Loucy (cell line): ENCODE data around the gene RAD51B.

ENCODE experiments used
- H2AFZ ChIP-seq: fragments of 200-600 bp; sonication (generic); 2 replicates; pipeline ENCODE4 v1.6.0; 2016; ENCODE audit warnings: antibody characterized with exemption, mild to moderate bottlenecking, low read length, moderate library complexity
- H3F3A ChIP-seq: fragments of 200-600 bp; 2 replicates; pipeline ENCODE4 v1.6.0; 2016; ENCODE audit warnings: antibody characterized with exemption, low read depth, mild to moderate bottlenecking
- H3K27me3 ChIP-seq: fragments of 200-600 bp; sonication (generic); 2 replicates; pipeline ENCODE4 v1.6.1; 2014; ENCODE audit warnings: low read length, mild to moderate bottlenecking; ENCODE audit not compliant: insufficient read depth, poor library complexity, severe bottlenecking
- H3K36me3 ChIP-seq: fragments of 200-600 bp; sonication (generic); 2 replicates; pipeline ENCODE4 v1.6.1; 2016; ENCODE audit warnings: low read length; ENCODE audit not compliant: insufficient read depth
- H3K4me1 ChIP-seq: fragments of 200-600 bp; sonication (generic); 2 replicates; pipeline ENCODE4 v1.5.1; 2014; ENCODE audit warnings: low read length, mild to moderate bottlenecking; ENCODE audit not compliant: insufficient read depth, poor library complexity, severe bottlenecking
- H3K4me2 ChIP-seq: fragments of 200-600 bp; sonication (generic); 2 replicates; pipeline ENCODE4 v1.6.0; 2014; ENCODE audit warnings: antibody characterized with exemption, low read length, low read depth, mild to moderate bottlenecking; ENCODE audit not compliant: poor library complexity, severe bottlenecking
- H3K4me3 ChIP-seq: fragments of 200-600 bp; sonication (generic); 2 replicates; pipeline ENCODE4 v1.5.1; 2014; ENCODE audit warnings: low read length, mild to moderate bottlenecking, mixed read lengths; ENCODE audit not compliant: poor library complexity, severe bottlenecking
- H3K79me2 ChIP-seq: fragments of 200-600 bp; sonication (generic); 2 replicates; pipeline ENCODE4 v1.6.1; 2014; ENCODE audit warnings: low read length; ENCODE audit not compliant: insufficient read depth
- H3K9ac ChIP-seq: fragments of 200-600 bp; sonication (generic); 2 replicates; pipeline ENCODE4 v1.6.0; 2014; ENCODE audit warnings: mild to moderate bottlenecking, low read depth, low read length, moderate library complexity; ENCODE audit not compliant: poor library complexity, severe bottlenecking
- H3K9me2 ChIP-seq: fragments of 200-600 bp; sonication (generic); replicated peaks from 2 replicates; pipeline ENCODE4 v1.6.1; 2016; ENCODE audit warnings: low read depth, low read length, mixed read lengths
- H3K9me3 ChIP-seq: fragments of 200-600 bp; sonication (generic); 2 replicates; pipeline ENCODE4 v1.6.1; 2014; ENCODE audit warnings: mild to moderate bottlenecking, antibody characterized with exemption, low read length, low read depth; ENCODE audit not compliant: insufficient read depth
- H4K20me1 ChIP-seq: fragments of 200-600 bp; sonication (generic); 2 replicates; pipeline ENCODE4 v1.6.0; 2014; ENCODE audit warnings: antibody characterized with exemption, low read length, mild to moderate bottlenecking; ENCODE audit not compliant: insufficient read depth, poor library complexity, severe bottlenecking
- EZH2phosphoT487 ChIP-seq: fragments of 200-600 bp; IDR thresholded peaks from 2 replicates; pipeline ENCODE4 v1.6.1; 2018; ENCODE audit warnings: antibody characterized with exemption, mild to moderate bottlenecking, moderate library complexity, borderline replicate concordance
- TF ChIP-seq, protein P1 (sequence below): fragments of 200-600 bp; sonication (generic); conservative IDR thresholded peaks from 2 replicates; pipeline ENCODE4 v1.5.1; 2014; ENCODE audit warnings: mild to moderate bottlenecking, antibody characterized with exemption, low read length

Gene RAD51B

DNA sequence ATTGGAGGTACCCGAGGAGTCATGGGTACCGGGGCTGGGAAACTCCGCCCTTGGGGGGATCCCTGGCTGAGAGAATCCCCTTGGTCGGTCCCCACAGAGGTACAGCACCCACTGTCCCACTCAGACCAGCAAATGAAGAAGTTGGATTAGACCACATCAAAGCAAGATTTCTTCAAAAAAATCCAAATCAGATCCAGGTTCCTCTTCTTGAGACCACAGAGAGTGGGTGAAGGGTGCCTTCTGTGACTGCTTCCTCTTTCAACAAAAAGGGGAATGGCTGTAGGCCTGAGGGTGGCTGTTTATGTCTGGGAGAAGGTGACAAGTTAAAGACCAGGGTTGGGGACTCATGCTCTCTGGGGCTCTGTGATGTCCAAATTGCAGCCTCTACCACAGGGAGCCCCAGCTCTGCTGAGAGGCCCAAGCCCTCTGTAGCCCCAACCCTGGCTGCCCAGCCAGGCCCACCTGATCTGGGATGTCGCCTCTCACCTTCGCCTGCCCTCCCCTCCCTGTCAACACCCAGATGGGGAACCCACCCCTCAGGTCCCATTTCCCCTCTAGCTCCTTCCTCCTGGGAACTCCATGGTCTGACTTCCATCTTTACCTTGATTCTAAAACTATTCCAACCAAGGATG, 922.4 kb downstream of the RAD51B start:
- H3K27me3 ChIP-seq: no peaks in the 10 kb centered on the region
- H3K4me1 ChIP-seq: peaks cover 8% of the 10 kb centered on the region
- H2AFZ ChIP-seq: no peak overlapping the region
- H3K9me2 ChIP-seq: no peaks in the 10 kb centered on the region
- no peak overlapping the region for H3K4me2 ChIP-seq
- no peaks in the 10 kb centered on the region for H3F3A ChIP-seq
- H3K79me2 ChIP-seq: no peaks in the 10 kb centered on the region
- H3K9ac ChIP-seq: no peak overlapping the region
- no peak for TF ChIP-seq EZH2phosphoT487
- TF ChIP-seq, protein P1, sequence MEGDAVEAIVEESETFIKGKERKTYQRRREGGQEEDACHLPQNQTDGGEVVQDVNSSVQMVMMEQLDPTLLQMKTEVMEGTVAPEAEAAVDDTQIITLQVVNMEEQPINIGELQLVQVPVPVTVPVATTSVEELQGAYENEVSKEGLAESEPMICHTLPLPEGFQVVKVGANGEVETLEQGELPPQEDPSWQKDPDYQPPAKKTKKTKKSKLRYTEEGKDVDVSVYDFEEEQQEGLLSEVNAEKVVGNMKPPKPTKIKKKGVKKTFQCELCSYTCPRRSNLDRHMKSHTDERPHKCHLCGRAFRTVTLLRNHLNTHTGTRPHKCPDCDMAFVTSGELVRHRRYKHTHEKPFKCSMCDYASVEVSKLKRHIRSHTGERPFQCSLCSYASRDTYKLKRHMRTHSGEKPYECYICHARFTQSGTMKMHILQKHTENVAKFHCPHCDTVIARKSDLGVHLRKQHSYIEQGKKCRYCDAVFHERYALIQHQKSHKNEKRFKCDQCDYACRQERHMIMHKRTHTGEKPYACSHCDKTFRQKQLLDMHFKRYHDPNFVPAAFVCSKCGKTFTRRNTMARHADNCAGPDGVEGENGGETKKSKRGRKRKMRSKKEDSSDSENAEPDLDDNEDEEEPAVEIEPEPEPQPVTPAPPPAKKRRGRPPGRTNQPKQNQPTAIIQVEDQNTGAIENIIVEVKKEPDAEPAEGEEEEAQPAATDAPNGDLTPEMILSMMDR: no peak
- H3K36me3 ChIP-seq: no peaks in the 10 kb centered on the region
- H4K20me1 ChIP-seq: no peaks in the 10 kb centered on the region
- no peak overlapping the region for H3K4me3 ChIP-seq
- H3K9me3 ChIP-seq: no peaks in the 10 kb centered on the region

DNA sequence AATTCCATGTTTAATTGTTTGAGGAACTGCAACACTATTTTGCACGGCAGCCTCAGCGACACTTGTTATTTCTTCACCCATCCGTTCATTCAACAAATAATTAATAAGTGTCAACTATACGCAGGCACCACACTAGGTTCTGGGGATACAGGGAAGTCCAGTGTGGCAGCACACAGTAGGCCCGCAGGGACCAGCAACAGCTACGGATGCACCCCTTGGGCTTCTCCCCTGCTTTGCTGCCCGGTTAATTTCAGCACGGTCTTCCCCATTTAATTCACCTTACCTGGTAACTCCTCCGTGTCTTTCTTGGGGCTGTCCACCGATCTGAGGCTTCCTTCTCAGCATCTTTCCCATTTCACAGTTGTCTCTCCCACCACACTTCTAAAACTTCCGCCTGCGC, 925.0 kb downstream of the RAD51B start:
- Histone ChIP-seq H4K20me1 (no peaks in the 10 kb centered on the region), H3K9ac (no peak overlapping the region), H3K27me3 (no peaks in the 10 kb centered on the region)

DNA sequence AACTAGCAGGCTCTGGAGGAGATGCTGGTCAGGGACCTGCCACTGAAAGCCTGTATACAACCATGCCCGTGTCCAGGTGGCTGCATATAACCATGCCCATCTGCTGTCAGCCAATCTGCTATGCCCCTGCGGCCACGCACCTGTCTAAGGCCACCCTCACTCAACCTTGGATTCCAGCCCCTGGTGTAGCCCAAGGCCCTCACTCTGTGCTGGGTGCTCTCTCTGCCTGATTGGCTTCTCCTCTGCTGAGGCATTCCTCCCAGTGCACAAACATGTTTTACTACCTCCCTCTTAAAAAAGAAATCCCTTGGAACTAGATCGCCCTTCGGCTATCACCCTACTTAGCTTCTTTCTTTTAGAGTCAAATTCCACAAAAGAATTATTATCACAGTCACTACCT, 927.8 kb downstream of the RAD51B start:
- Histone ChIP-seq H3F3A (no peaks in the 10 kb centered on the region), H2AFZ (no peak overlapping the region), H3K4me1 (no peaks in the 10 kb centered on the region), H3K9ac (no peak overlapping the region), H3K9me2 (no peaks in the 10 kb centered on the region), H3K9me3 (no peaks in the 10 kb centered on the region), H3K36me3 (no peaks in the 10 kb centered on the region), H3K4me3 (no peak overlapping the region), H3K27me3 (no peaks in the 10 kb centered on the region), H3K4me2 (no peak overlapping the region), H3K79me2 (no peaks in the 10 kb centered on the region), H4K20me1 (no peaks in the 10 kb centered on the region)
- TF ChIP-seq EZH2phosphoT487: no peak
- TF ChIP-seq, protein P1: no peak

More for the DNA sequence above, 925.0 kb downstream of the RAD51B start:
- TF ChIP-seq, protein P1: no peak
- no peak for TF ChIP-seq EZH2phosphoT487
- no peak overlapping the region for H3K4me3 ChIP-seq
- H3F3A ChIP-seq: no peaks in the 10 kb centered on the region
- no peaks in the 10 kb centered on the region for H3K9me2 ChIP-seq
- no peak overlapping the region for H3K4me2 ChIP-seq
- no peaks in the 10 kb centered on the region for H3K79me2 ChIP-seq
- H3K4me1 ChIP-seq: no peaks in the 10 kb centered on the region
- H2AFZ ChIP-seq: no peak overlapping the region
- no peaks in the 10 kb centered on the region for H3K36me3 ChIP-seq
- H3K9me3 ChIP-seq: no peaks in the 10 kb centered on the region
